ENCODE results near the gene TMEM161A. TPM values are rescaled to one million over a fixed set of nuclear protein-coding genes. Genes with fewer than 3 reads are reported as not detected.
"Not testable (repeated sequence)": the region's sequence is repeated elsewhere in the genome, so short reads cannot be mapped to it uniquely, and the experiment has no call there.

The TMEM161A gene
- total RNA-seq, 1 donor from 2014 or later = 45.2 TPM

DNA sequence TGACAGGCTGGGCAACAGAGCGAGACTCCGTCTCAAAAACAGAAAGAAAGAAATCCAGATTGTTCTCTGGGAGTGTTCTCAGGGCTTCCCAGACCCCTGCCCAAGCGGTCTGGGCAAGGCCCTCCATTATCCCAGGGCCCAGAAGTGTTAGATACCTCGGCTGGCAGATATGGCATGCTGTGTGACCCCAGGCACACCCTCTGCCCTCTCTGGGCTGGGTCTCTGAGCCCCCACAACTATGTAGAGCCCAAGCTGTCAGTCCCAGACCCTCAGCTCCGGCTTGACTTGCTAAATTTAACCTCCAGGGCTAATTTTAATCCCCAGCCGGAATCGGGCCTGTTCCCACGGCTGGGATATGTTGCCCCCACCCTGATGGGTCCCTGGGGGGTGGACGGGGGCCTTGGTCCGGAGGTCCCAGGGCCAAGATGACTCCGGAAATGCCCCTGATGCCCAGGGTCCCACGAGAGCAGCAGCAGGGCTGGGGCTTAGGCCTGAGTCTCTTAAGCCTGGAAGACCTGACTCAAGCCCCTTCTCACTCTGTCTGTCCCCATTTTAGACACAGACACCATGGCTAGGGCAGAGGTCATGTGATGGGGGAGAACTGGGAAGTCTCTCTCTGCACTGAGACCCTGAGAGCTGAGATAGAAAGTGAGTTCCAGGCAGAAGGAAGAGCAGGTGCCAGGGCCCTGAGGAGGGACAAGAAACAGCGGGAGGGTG is 14.5 kb upstream of the TMEM161A start:
- TF ChIP-seq, protein P1, sequence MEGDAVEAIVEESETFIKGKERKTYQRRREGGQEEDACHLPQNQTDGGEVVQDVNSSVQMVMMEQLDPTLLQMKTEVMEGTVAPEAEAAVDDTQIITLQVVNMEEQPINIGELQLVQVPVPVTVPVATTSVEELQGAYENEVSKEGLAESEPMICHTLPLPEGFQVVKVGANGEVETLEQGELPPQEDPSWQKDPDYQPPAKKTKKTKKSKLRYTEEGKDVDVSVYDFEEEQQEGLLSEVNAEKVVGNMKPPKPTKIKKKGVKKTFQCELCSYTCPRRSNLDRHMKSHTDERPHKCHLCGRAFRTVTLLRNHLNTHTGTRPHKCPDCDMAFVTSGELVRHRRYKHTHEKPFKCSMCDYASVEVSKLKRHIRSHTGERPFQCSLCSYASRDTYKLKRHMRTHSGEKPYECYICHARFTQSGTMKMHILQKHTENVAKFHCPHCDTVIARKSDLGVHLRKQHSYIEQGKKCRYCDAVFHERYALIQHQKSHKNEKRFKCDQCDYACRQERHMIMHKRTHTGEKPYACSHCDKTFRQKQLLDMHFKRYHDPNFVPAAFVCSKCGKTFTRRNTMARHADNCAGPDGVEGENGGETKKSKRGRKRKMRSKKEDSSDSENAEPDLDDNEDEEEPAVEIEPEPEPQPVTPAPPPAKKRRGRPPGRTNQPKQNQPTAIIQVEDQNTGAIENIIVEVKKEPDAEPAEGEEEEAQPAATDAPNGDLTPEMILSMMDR (conservative IDR thresholded peaks at IDR 0.05) = no peak
- no peaks in the 10 kb centered on the region for H3K4me1 Mint-ChIP-seq (ENCODE audit: unreplicated experiment)
- DNase-seq (ENCODE audit: extremely low spot score, unreplicated experiment) = no peak
- no peak overlapping the region for H3K27ac Mint-ChIP-seq
- H3K4me3 Mint-ChIP-seq = no peak overlapping the region
- H3K27me3 Mint-ChIP-seq = no peaks in the 10 kb centered on the region
- no peaks in the 10 kb centered on the region for H3K36me3 Mint-ChIP-seq
- no peaks in the 10 kb centered on the region for H3K9me3 Mint-ChIP-seq

- H3K27me3 Mint-ChIP-seq = no peaks in the 10 kb centered on the region
- H3K4me3 Mint-ChIP-seq = no peak overlapping the region
- no peaks in the 10 kb centered on the region for H3K4me1 Mint-ChIP-seq (ENCODE audit: unreplicated experiment)
- DNase-seq (ENCODE audit: extremely low spot score, unreplicated experiment) = no peak
- H3K36me3 Mint-ChIP-seq = no peaks in the 10 kb centered on the region
- TF ChIP-seq, protein P1 (conservative IDR thresholded peaks at IDR 0.05) = no peak
- H3K27ac Mint-ChIP-seq = no peak overlapping the region
- H3K9me3 Mint-ChIP-seq = no peaks in the 10 kb centered on the region
These were observed 13.1 kb upstream of the TMEM161A start for GRCh38 chr19:19151418-19151817.

DNA sequence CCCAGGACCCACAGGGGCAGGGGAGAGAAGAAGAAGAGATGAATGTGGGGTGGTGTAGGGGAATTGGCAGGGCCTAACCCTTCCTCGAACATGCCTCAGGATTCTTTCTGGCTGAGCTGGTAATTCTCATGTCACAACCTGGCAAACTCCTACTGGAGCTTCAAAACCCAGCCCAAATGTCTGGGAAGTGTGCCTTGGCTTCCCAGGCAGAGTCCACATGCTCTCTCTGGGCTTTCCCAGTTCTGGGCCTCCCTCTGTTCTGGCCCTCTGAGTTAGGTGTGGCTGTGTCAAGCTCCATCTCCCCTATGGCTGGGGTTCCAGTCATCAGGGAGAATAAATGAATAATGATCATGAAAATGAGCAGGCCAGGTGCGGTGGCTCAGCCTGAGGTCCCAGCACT is 11.2 kb upstream of the TMEM161A start:
- Mint-ChIP-seq H3K4me1 (ENCODE audit: unreplicated experiment) (no peaks in the 10 kb centered on the region), H3K27me3 (no peaks in the 10 kb centered on the region), H3K4me3 (no peak overlapping the region), H3K36me3 (no peaks in the 10 kb centered on the region), H3K9me3 (no peaks in the 10 kb centered on the region), H3K27ac (no peak overlapping the region)
- no peak for DNase-seq (ENCODE audit: extremely low spot score, unreplicated experiment)
- TF ChIP-seq, protein P1 (conservative IDR thresholded peaks at IDR 0.05) = no peak

DNA sequence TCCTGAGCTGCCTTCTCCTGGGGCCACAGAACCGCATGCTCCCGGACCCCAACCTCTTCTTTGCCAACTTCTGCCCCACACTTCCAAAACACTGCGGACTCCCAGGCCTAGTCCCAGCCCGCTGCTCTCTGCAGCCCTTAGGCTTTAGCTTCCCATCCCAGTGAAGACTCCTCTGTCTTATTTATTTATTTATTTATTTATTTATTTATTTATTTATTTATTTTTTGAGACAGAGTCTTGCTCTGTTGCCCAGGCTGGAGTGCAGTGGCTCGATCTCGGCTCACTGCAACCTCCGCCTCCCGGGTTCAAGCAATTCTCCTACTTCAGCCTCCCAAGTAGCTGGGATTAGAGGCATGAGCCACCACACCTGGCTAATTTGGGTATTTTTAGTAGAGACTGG is 10.2 kb upstream of the TMEM161A start:
- H3K4me3 Mint-ChIP-seq; DNase-seq (ENCODE audit: extremely low spot score, unreplicated experiment); H3K4me1 Mint-ChIP-seq (ENCODE audit: unreplicated experiment); H3K9me3 Mint-ChIP-seq; H3K27ac Mint-ChIP-seq; H3K36me3 Mint-ChIP-seq; H3K27me3 Mint-ChIP-seq: not testable (repeated sequence)

GRCh38 chr19:19147344-19147743 is 9.1 kb upstream of the TMEM161A start:
- Mint-ChIP-seq H3K4me3 (no peak overlapping the region), H3K36me3 (no peaks in the 10 kb centered on the region), H3K9me3 (no peaks in the 10 kb centered on the region), H3K27ac (no peak overlapping the region), H3K4me1 (ENCODE audit: unreplicated experiment) (no peaks in the 10 kb centered on the region), H3K27me3 (peaks cover 1% of the 10 kb centered on the region)
- TF ChIP-seq, protein P1 (conservative IDR thresholded peaks at IDR 0.05) = no peak
- no peak for DNase-seq (ENCODE audit: extremely low spot score, unreplicated experiment)

DNA sequence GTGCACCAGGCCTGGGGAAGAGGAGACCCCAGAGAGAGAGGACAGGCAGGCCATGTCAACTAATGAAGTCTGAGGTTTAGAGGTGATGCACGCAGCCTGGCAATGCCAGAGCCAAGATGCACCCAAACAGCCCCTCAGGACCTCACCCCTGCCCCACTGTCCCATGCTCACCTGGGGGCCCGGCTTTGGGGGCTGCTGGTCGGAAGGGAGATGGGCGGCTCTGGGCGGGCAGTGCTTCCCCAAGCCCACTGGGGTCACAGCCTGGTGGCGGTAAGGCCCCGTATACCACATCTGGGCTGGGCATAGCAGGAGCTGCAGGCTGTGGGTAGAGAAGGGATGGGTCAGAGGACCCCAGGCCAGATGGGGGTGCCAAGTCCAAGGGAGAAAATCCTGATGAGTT is 8.6 kb upstream of the TMEM161A start:
- TF ChIP-seq, protein P1 (conservative IDR thresholded peaks at IDR 0.05) = no peak
- no peak overlapping the region for H3K27ac Mint-ChIP-seq
- H3K4me3 Mint-ChIP-seq = no peak overlapping the region
- H3K27me3 Mint-ChIP-seq = peaks cover 6% of the 10 kb centered on the region
- H3K36me3 Mint-ChIP-seq = no peaks in the 10 kb centered on the region
- no peaks in the 10 kb centered on the region for H3K9me3 Mint-ChIP-seq
- no peak for DNase-seq (ENCODE audit: extremely low spot score, unreplicated experiment)
- H3K4me1 Mint-ChIP-seq (ENCODE audit: unreplicated experiment) = no peaks in the 10 kb centered on the region
